OCI-LY7 (cell line): ENCODE data around the gene GNS.

Experiments used
- CTCF ChIP-seq: fragments of 200-600 bp; sonication (generic); conservative IDR thresholded peaks from 2 replicates; pipeline ENCODE4 v1.5.1; 2014; ENCODE audit warnings: mild to moderate bottlenecking, antibody characterized with exemption, low read length, moderate library complexity, mixed read lengths
- EZH2phosphoT487 ChIP-seq: fragments of 200-600 bp; sonication (generic); IDR thresholded peaks from 2 replicates; pipeline ENCODE4 v1.6.1; 2018; ENCODE audit warnings: low read depth, borderline replicate concordance, mild to moderate bottlenecking, mixed run types, antibody characterized with exemption, low read length, moderate library complexity, mixed read lengths

GRCh38 chr12:64745259-64745807 is 13.9 kb downstream of the GNS start:
- TF ChIP-seq CTCF (no peak), EZH2phosphoT487 (no peak)
